GM21786 (cell line): ENCODE measurements around the gene CCND1.

Experiments used
- ATAC-seq: cut with Tn5 transposase; IDR thresholded peaks from one replicate; pipeline ENCODE4 v1.9.1; 2021; ENCODE audit not compliant: unreplicated experiment

The CCND1 gene

GRCh38 chr11:69651834-69652620 is 11.1 kb downstream of the CCND1 start:
- ATAC-seq = no peak

- no peak for ATAC-seq
Measured at GRCh38 chr11:69652999-69653398, 12.0 kb downstream of the CCND1 start.

- ATAC-seq = no peak
Measured at GRCh38 chr11:69653406-69653960, 12.5 kb downstream of the CCND1 start.

GRCh38 chr11:69654001-69654659 is 13.2 kb downstream of the CCND1 start:
- ATAC-seq = no peak

GRCh38 chr11:69654660-69655478 is 13.9 kb downstream of the CCND1 start:
- no peak for ATAC-seq

GRCh38 chr11:69655479-69656428 is 14.8 kb downstream of the CCND1 start:
- ATAC-seq = no peak

GRCh38 chr11:69656536-69657455 is 15.8 kb downstream of the CCND1 start:
- ATAC-seq = no peak

GRCh38 chr11:69657456-69657910 is 16.5 kb downstream of the CCND1 start:
- ATAC-seq = no peak

GRCh38 chr11:69657911-69658625 is 17.1 kb downstream of the CCND1 start:
- ATAC-seq = no peak

- no peak for ATAC-seq
Measured at GRCh38 chr11:69658626-69659450, 17.9 kb downstream of the CCND1 start.

GRCh38 chr11:69659591-69659990 is 18.6 kb downstream of the CCND1 start:
- no peak for ATAC-seq

- no peak for ATAC-seq
Measured at GRCh38 chr11:69660001-69660500, 19.1 kb downstream of the CCND1 start.

- ATAC-seq = no peak
Measured at GRCh38 chr11:69661413-69661715, 20.4 kb downstream of the CCND1 start.

GRCh38 chr11:69662021-69662698 is 21.2 kb downstream of the CCND1 start:
- no peak for ATAC-seq

- ATAC-seq = no peak
Measured at GRCh38 chr11:69662806-69663205, 21.9 kb downstream of the CCND1 start.

- ATAC-seq = no peak
Measured at GRCh38 chr11:69663326-69663725, 22.4 kb downstream of the CCND1 start.
